Activated naive CD4-positive, alpha-beta T cell (primary cell): ENCODE data around the gene GSTT2.
A peak's percentile ranks its signal among the peaks of the same experiment; 100 is the strongest.
"Not testable (repeated sequence)": the region's sequence is repeated elsewhere in the genome, so short reads cannot be mapped to it uniquely, and the experiment has no call there.

ENCODE experiments used
- DNase-seq, 4 experiments: peaks; one replicate each; lab custom pipeline; 2025; lab: John Stamatoyannopoulos, UW

GSTT2 gene

GRCh38 chr22:23979557-23980240 lies at the start of gene GSTT2:
GSTT2 (plus strand) TSS chr22:23980134.
- DNase-seq = not testable (repeated sequence)

DNA sequence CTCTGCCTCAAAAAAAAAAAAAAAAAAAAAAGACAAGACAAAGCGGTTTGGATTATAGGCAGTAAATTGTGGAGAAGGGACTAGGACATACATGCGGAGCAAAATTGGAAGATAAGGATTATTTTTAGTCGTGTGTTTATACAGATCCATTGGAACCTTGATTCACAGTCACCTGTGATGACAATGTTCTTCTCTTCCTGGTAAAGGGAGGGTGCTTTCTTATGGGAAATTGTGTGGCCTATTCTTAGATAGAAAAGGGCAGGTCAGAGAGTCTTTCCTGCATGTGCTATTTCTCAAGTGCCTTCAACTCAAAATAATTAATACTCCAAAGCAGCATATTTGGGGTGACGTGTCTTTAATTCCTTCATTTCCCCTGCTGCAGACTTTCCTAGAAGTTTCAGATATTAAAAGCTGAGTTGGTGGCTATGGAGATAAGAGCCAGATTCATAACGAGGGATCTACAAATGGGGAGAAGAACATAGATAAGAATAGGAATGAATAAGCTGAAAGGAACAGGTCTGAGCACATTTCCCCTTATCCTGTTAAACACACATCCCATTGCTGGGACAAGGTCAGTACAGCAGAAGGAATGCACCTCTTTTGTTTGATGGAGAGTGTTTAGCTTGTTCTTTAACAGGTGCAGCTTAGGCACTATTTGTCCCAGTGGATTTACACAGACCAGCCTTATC lies 41.5 kb upstream of the GSTT2 start:
- no peak for DNase-seq

- no peak for DNase-seq
Measured at GRCh38 chr22:23939017-23939357, 40.9 kb upstream of the GSTT2 start.

GRCh38 chr22:23940166-23940565 lies 39.8 kb upstream of the GSTT2 start:
- not testable (repeated sequence) for DNase-seq

DNA sequence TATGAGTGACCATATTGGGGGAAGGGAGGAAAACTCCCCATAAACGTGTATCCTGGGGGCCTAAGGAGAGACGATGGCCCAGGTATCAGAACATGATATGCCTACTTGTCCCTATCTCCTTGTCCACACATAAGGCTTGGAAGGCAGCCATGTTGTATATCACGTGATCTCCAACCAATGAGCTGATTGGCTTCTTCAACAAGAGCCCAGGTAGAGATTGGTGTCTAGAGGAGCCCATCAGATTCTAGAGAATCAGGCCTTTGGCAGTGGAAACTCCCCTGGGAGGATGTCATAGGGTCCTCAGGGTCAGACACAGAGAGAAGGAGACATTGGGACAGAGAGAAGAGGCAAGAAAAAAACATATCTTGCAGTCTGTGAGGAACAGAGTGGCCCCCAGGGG lies 32.5 kb upstream of the GSTT2 start:
- not testable (repeated sequence) for DNase-seq

- DNase-seq = not testable (repeated sequence)
Measured at GRCh38 chr22:23949764-23950163, 30.2 kb upstream of the GSTT2 start.

- DNase-seq = not testable (repeated sequence)
Measured at GRCh38 chr22:23951383-23951782, 28.6 kb upstream of the GSTT2 start.

- not testable (repeated sequence) for DNase-seq
Measured at GRCh38 chr22:23952794-23953405, 27.0 kb upstream of the GSTT2 start.

- DNase-seq = not testable (repeated sequence)
Measured at GRCh38 chr22:23953485-23953884, 26.4 kb upstream of the GSTT2 start.

DNA sequence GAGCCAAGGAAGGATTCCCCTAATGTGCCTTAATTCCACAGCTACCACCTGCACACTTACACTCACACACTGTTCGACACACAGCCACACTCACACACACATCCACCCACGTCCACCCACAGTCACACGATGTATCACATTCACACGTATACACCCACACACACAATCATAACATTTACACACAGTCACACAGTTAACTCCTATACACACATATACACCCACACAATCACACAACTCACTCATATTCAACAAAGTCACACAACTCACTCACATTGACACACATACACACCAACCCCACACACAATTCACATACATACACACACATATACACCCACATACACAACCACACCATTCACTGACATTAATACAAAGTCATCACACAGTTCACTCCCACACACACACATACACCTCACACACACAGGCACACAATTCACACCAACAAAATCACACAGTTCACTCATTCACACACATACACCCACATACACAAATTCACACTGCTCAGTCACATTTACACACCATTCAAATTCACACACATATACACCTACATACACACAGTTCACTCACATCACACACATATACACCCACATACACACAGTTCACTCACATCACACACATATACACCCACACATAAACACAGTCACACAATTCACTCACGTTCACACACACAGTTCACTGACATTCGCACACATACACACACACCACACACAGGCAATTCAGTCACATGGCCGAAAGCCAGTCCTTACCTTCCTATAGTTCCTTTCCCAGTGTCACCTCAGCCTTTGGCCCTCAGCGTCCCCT lies 25.5 kb upstream of the GSTT2 start:
- not testable (repeated sequence) for DNase-seq

DNA sequence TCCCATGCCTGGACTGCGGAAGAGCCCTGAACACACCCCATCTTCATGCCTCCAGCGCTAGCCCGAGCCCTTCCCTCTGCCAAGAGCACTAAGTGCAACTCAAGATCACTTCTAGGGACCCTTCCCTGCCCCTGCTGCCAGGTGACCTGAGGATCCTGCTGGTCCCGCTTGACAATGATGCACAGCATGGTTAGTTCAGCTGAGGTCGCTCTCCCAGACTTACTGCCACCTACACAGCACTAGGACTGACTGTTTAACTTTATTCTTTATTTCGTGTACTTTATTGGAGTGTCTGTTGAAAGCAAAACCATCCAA lies 25.0 kb upstream of the GSTT2 start:
- not testable (repeated sequence) for DNase-seq

- DNase-seq = not testable (repeated sequence)
Measured at GRCh38 chr22:23955886-23956285, 24.0 kb upstream of the GSTT2 start.

- peak in 3 of 4 experiments; percentile 33 to 63 (median 53) for DNase-seq
Measured at GRCh38 chr22:23956301-23956900, 23.5 kb upstream of the GSTT2 start.

- DNase-seq = not testable (repeated sequence)
Measured at GRCh38 chr22:23961084-23961771, 18.7 kb upstream of the GSTT2 start, which contains the start of gene GSTT2B. GSTT2B (minus strand) TSS chr22:23961195; CDS start chr22:23961131, 64 bp downstream.

DNA sequence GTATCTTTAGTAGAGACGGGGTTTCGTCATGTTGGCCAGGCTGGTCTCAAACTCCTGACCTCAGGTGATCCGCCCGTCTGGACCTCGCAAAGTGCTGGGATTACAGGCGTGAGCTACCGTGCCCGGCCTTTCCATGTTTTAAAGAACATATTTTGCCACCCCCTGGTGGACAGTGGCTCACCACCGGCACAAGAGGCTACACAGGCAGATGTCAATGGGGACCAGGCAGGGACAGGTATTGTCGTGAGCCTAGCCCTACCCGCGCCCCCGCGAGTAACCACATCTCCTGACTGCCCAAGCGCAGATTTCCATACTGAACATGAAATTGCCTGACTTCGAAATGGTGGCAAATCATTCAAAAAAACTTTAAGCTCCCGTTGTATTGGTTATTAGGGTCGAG lies 13.8 kb upstream of the GSTT2 start:
- not testable (repeated sequence) for DNase-seq

DNA sequence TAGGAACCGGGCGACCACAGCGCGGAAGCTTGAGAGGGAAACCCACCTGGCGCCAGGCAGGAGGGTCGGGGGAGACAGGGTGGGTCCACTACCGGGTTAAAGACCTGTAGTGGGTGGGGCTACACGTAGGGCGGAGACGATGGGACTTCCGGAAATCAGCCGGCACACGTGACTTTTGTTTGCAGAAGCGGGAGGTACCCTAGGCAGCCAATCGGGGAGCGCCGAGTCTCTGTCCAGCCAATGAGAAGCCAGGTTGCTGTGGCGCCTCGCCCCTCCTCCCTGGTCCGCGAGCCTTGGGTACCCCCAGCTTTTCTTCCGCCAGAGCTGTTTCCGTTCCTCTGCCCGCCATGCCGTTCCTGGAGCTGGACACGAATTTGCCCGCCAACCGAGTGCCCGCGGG lies 13.4 kb upstream of the GSTT2 start, which contains the start of gene DDTL:
Gene DDTL (plus strand): TSS at position 321 of the 400 bp plus-strand sequence. CDS start 27 bp downstream, at position 348.
- DNase-seq = not testable (repeated sequence)

DNA sequence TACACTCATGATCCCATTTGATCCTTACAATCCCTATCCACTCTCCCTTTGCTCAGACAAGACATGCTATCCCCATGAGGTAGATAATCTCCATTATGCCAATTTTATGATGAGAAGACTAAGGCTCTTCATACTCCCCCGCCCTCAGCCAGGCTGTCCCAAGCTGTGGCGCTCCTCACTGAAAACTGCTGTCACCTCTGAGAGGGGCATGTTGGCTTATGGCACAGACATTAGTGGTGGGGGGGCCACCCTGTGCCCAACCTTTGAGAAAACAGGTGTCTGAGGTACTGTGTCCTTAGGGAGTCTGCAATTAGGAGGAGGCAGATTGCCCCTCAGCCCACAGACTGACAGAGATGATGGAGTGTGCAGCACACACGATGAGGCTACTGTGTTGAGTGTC lies 10.9 kb upstream of the GSTT2 start:
- no peak for DNase-seq

DNA sequence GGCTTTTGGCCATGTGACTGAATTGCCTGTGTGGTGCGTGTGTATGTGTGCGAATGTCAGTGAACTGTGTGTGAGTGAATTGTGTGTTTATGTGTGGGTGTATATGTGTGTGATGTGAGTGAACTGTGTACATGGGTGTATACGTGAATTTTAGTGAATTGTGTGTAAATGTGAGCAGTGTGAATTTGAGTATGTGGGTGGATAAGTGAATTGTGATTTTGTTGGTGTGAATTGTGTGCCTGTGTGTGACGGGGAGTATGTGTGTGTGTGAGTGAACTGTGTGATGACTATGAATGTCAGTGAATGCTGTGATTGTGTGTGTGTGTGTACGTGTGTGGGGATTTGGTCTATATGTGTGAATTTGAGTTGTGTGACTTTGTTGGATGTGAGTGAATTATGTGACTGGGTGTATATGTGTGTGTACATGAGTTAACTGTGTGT lies 9.7 kb upstream of the GSTT2 start:
- no peak for DNase-seq

GRCh38 chr22:23970816-23971486 lies 9.0 kb upstream of the GSTT2 start:
- DNase-seq = no peak

GRCh38 chr22:23971927-23972326 lies 8.0 kb upstream of the GSTT2 start:
- not testable (repeated sequence) for DNase-seq
